HepG2 (cell line): ENCODE measurements around the gene TPM3. TPM values are rescaled to one million over a fixed set of nuclear protein-coding genes. Genes with fewer than 3 reads are reported as not detected.
A peak's percentile ranks its signal among the peaks of the same experiment; 100 is the strongest.
"Not testable (repeated sequence)": the region's sequence is repeated elsewhere in the genome, so short reads cannot be mapped to it uniquely, and the experiment has no call there.

Source experiments
- ATAC-seq: fragments of 200-7000 bp; cut with Tn5 transposase; 3 replicates; pipeline ENCODE4 v1.9.1; 2020; ENCODE audit warnings: mild to moderate bottlenecking, moderate library complexity
- BruUV-seq: library from RNA; stranded (reverse); fragments of 400-500 nt; replicated peaks from 2 replicates; lab custom pipeline; 2021; lab: Mats Ljungman, UMichigan
- CTCF ChIA-PET: fragments of 300-600 bp; formaldehyde crosslinking; extraction: SDS; loops from one replicate; lab custom pipeline; 2021; ENCODE audit warnings: low total read pairs, inconsistent platforms, low intra/inter-chr PET ratio; lab: Yijun Ruan, JAX
- POLR2A ChIA-PET: fragments of 350-600 bp; sonication (Branson Sonifier 250); formaldehyde crosslinking; loops from one replicate; lab custom pipeline; 2020; ENCODE audit warnings: antibody characterized with exemption, inconsistent platforms; lab: Yijun Ruan, JAX
- DNase-seq: peaks from one replicate; pipeline ENCODE4 v3.0.0-alpha.2; 2015; ENCODE audit warnings: low spot score
- FAIRE-seq: peaks from 3 replicates; lab custom pipeline; 2011; peaks lifted over from hg19 to GRCh38; lab: Jason Lieb, UNC
- H2AFZ ChIP-seq: one replicate; pipeline ENCODE4 v1.6.1; 2011; ENCODE audit warnings: low read length, inconsistent platforms
- H3K27ac ChIP-seq: fragments of 300-600 bp; 3 replicates; pipeline ENCODE4 v1.8.0; 2011; ENCODE audit warnings: mixed run types, mild to moderate bottlenecking, mixed read lengths, low read length, inconsistent platforms; ENCODE audit not compliant: insufficient read depth; ENCODE audit errors: extremely low read length
- H3K27me3 ChIP-seq, 2 experiments: fragments of 200-600 bp in 1 of 2; 2 replicates in 1 of 2; 3 replicates in 1 of 2; pipeline versions ENCODE4 v1.6.0 to v1.8.0; 2011; ENCODE audit warnings: low read length in 2 of 2, mild to moderate bottlenecking in 2 of 2, moderate library complexity in 2 of 2, inconsistent platforms in 1 of 2; ENCODE audit not compliant: insufficient read depth in 2 of 2, control insufficient read depth in 1 of 2
- H3K36me3 ChIP-seq, 2 experiments: fragments of 200-600 bp in 1 of 2; replicated peaks in 1 of 2; 2 replicates in 1 of 2; 3 replicates in 1 of 2; pipeline versions ENCODE4 v1.5.1 to v1.8.0; 2011; ENCODE audit warnings: low read length in 2 of 2, inconsistent platforms in 1 of 2; ENCODE audit not compliant: insufficient read depth in 2 of 2, control insufficient read depth in 1 of 2
- H3K4me1 ChIP-seq: 2 replicates; pipeline ENCODE4 v1.5.1; 2012; ENCODE audit warnings: low read length, inconsistent platforms; ENCODE audit not compliant: insufficient read depth
- H3K4me2 ChIP-seq: 2 replicates; pipeline ENCODE4 v1.6.0; 2011; ENCODE audit warnings: low read depth, low read length, inconsistent platforms
- H3K4me3 ChIP-seq, 3 experiments: fragments of 200-600 bp in 1 of 3; sonication (generic), shearing (Covaris generic) in 1 of 3; replicated peaks in 1 of 3; 2 replicates each; pipeline ENCODE4 v1.5.1; 2011 to 2016; ENCODE audit warnings: low read length in 3 of 3, inconsistent platforms in 2 of 3, low read depth in 2 of 3, mild to moderate bottlenecking in 2 of 3, control low read depth in 1 of 3, mixed read lengths in 1 of 3; ENCODE audit not compliant: insufficient read depth in 1 of 3
- H3K79me2 ChIP-seq: one replicate; pipeline ENCODE4 v1.6.1; 2011; ENCODE audit warnings: low read length, inconsistent platforms; ENCODE audit not compliant: insufficient read depth
- H3K9ac ChIP-seq: 2 replicates; pipeline ENCODE4 v1.6.0; 2011; ENCODE audit warnings: mild to moderate bottlenecking, low read depth, low read length, inconsistent platforms; ENCODE audit not compliant: insufficient read depth
- H3K9me3 ChIP-seq: 2 replicates; pipeline ENCODE4 v1.5.1; 2012; ENCODE audit warnings: mild to moderate bottlenecking, low read length
- H4K20me1 ChIP-seq: 2 replicates; pipeline ENCODE4 v1.6.0; 2011; ENCODE audit warnings: inconsistent platforms, mild to moderate bottlenecking, low read length, moderate library complexity; ENCODE audit not compliant: insufficient read depth
- BHLHE40 ChIP-seq: IDR thresholded peaks from 2 replicates; pipeline ENCODE4 v1.6.1; 2011; ENCODE audit warnings: low read length, improper control_type of control experiment
- FIP1L1 ChIP-seq: fragments of 200-400 bp; formaldehyde crosslinking; IDR thresholded peaks from 2 replicates; pipeline ENCODE4 v1.6.1; 2018; ENCODE audit warnings: low read depth, mild to moderate bottlenecking, low read length, moderate library complexity, borderline replicate concordance; ENCODE audit not compliant: insufficient read depth
- MBD4 ChIP-seq: IDR thresholded peaks from 2 replicates; pipeline ENCODE4 v1.6.1; 2012; ENCODE audit warnings: low read length, inconsistent platforms, borderline replicate concordance
- MYNN ChIP-seq: sonication (generic); formaldehyde crosslinking; IDR thresholded peaks from 2 replicates; pipeline ENCODE4 v1.4.0; 2020; ENCODE audit warnings: mild to moderate bottlenecking, low read depth, missing genetic modification reagents
- MZF1 ChIP-seq: sonication (generic); formaldehyde crosslinking; IDR thresholded peaks from 2 replicates; pipeline ENCODE4 v1.8.1; 2023; ENCODE audit warnings: mild to moderate bottlenecking, missing genetic modification reagents, borderline replicate concordance
- NFE2 ChIP-seq: sonication (generic); formaldehyde crosslinking; IDR thresholded peaks from 2 replicates; pipeline ENCODE4 v1.4.0; 2020; ENCODE audit warnings: missing genetic modification reagents
- PAWR ChIP-seq: sonication (generic); formaldehyde crosslinking; IDR thresholded peaks from 2 replicates; pipeline ENCODE4 v1.4.0; 2020; ENCODE audit warnings: missing genetic modification reagents, mild to moderate bottlenecking, borderline replicate concordance
- RARA ChIP-seq: IDR thresholded peaks from 2 replicates; pipeline ENCODE4 v1.6.1; 2016; ENCODE audit warnings: missing genetic modification reagents, missing compliant biosample characterization
- XRCC5 ChIP-seq: fragments of 200-400 bp; formaldehyde crosslinking; optimal IDR thresholded peaks from 2 replicates; pipeline ENCODE3; 2017; ENCODE audit warnings: mild to moderate bottlenecking, low read length
- ZFP1 ChIP-seq: IDR thresholded peaks from 2 replicates; pipeline ENCODE4 v1.6.1; 2016
- ZNF260 ChIP-seq: sonication (generic); formaldehyde crosslinking; IDR thresholded peaks from 2 replicates; pipeline ENCODE4 v1.4.0; 2020; ENCODE audit warnings: missing genetic modification reagents, low read depth, mild to moderate bottlenecking, borderline replicate concordance
- ZNF264 ChIP-seq: sonication (generic); formaldehyde crosslinking; IDR thresholded peaks from 2 replicates; pipeline ENCODE4 v1.4.0; 2020; ENCODE audit warnings: missing genetic modification reagents
- ZSCAN30 ChIP-seq: sonication (generic); formaldehyde crosslinking; IDR thresholded peaks from 2 replicates; pipeline ENCODE4 v1.5.0; 2020; ENCODE audit warnings: mild to moderate bottlenecking, missing genetic modification reagents
- WGBS: methylation state at CpG from one replicate; pipeline ENCODE4 v1.1.6; 2017; ENCODE audit warnings: low lambda C conversion rate; 5-methylcytosine and 5-hydroxymethylcytosine counted together
- in situ Hi-C: cut with HindIII; loops from 2 replicates; pipeline ENCODE4 v1.10.0; 2017; ENCODE audit warnings: low pct_unique_long_range_greater_than_20kb; ENCODE audit not compliant: extremely low pct_ligation_motif_present
- intact Hi-C: fragments of 100-400 bp; cut with micrococcal nuclease; formaldehyde crosslinking; loops from one replicate; pipeline ENCODE4 v1.10.0; 2022; ENCODE audit not compliant: unreplicated experiment
- polyA plus RNA-seq, 8 experiments: library from polyadenylated mRNA; depleted of rRNA in 3 of 8; stranded (reverse) in 7 of 8; unstranded in 1 of 8; fragments of >200 nt; fragmentation: Illumina TruSeq in 4 of 8; extraction: Trizol in 4 of 8; gene quantifications; 2 replicates each; pipeline versions ENCODE4 v1.2.1 to v1.2.3, GENCODE V29; 2011 to 2016; ENCODE audit warnings: low read depth in 4 of 8, missing spikeins in 1 of 8, mixed read lengths in 1 of 8; ENCODE audit not compliant: insufficient read depth in 1 of 8
- total RNA-seq, 5 experiments: library from RNA; depleted of rRNA; stranded (reverse); fragments of >200 nt; fragmentation: Illumina TruSeq; extraction: Trizol; gene quantifications; 2 replicates each; pipeline ENCODE4 v1.2.3, GENCODE V29; 2016; ENCODE audit warnings: low read depth in 1 of 5
- TF ChIP-seq, protein P1 (sequence below): IDR thresholded peaks from 2 replicates; pipeline ENCODE4 v1.6.1; 2016; ENCODE audit warnings: mild to moderate bottlenecking

The TPM3 gene
- total and polyA plus RNA-seq, 2 of the 13 experiments (the other 11 are each of a cell fraction or from before 2014, with no cell fraction given) = 160 to 307 TPM

DNA sequence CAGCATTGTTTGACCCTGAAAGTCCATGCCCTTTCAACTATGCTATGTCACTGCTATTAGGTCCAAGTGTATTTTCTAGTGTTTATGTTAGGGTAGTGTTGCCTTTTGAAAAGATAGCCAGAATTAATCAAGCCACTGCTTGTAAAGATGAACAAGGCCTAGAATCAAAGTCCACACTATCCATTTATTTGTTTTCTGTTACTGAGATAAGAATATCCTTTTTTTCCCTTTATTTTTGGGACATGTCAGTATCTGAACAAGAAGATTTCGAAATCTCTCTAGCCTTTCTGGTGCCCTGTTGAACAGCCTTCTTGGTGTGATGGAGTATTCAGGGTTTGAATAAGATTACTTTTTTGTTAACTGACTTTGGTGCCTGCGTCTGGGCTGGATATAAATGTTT is 45.5 kb upstream of the TPM3 start (continued):
- TF ChIP-seq NFE2 (CRISPR knock-in tag) = no peak; the same call in 1 of the 2 replicates
- TF ChIP-seq BHLHE40 = no peak
- peak; percentile 59; the same call in 1 of the 2 replicates for TF ChIP-seq MBD4
- TF ChIP-seq, all 625 proteins: peak for 89

DNA sequence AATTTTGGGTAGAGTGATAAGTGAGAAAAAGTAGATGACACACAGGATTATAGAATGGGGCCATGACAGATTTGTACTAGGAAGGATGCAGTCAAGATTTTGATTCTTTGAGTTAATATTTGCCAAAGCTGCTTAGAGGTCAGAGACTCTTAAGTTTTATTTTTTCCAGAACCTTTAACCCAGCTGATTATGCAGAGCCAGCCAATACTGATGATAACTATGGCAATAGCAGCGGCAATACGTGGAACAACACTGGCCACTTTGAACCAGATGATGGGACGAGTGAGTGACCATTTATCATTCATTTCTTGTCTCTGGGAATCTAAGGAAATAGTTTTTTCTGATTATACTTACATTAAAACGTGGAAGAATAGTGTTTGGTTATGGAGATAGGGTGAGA is 45.0 kb upstream of the TPM3 start:
- CTCF ChIA-PET = no interaction called here
- POLR2A ChIA-PET = interaction anchor here (0.8 to 5.1 kb wide), 2 partner anchors 13 to 17 kb away, joined by 3 to 29 read pairs; partner anchors contain the start of gene UBAP2L
- H3K4me1 ChIP-seq = peaks cover 57% of the 10 kb centered on the region
- peak overlapping the region; percentile 38; the same call in 1 of the 2 replicates for H3K9ac ChIP-seq
- FAIRE-seq = no peak
- peaks cover 21 to 64% of the 10 kb centered on the region in 2 experiments for H3K36me3 ChIP-seq
- no peaks in the 10 kb centered on the region for H3K9me3 ChIP-seq
- H3K79me2 ChIP-seq = peaks cover 35% of the 10 kb centered on the region
- 60% methylated on average over 4 of the region's 4 CpGs for WGBS
- peak overlapping the region in 1 of 3 experiments; percentile 49; a peak in 1 of 6 replicates for H3K4me3 ChIP-seq
- peak overlapping the region; percentile 80 for H3K27ac ChIP-seq
- H2AFZ ChIP-seq = no peak overlapping the region
- H3K27me3 ChIP-seq = no peaks in the 10 kb centered on the region
- BruUV-seq = no TSS peak
- no peak for ATAC-seq
- in situ Hi-C loops = no loop called here
- TF ChIP-seq MYNN (CRISPR knock-in tag) (no peak), ZSCAN30 (no peak), ZNF260 (CRISPR knock-in tag) (no peak), FIP1L1 (no peak), XRCC5 (no peak), PAWR (CRISPR knock-in tag) (no peak), MZF1 (no peak), RARA (CRISPR knock-in tag) (no peak), ZNF264 (CRISPR knock-in tag) (0 out of 2 replicates have a peak, but pooled peaks have one; percentile 12), ZFP1 (0 out of 2 replicates have a peak, but pooled peaks have one; percentile 1)
- TF ChIP-seq, protein P1, sequence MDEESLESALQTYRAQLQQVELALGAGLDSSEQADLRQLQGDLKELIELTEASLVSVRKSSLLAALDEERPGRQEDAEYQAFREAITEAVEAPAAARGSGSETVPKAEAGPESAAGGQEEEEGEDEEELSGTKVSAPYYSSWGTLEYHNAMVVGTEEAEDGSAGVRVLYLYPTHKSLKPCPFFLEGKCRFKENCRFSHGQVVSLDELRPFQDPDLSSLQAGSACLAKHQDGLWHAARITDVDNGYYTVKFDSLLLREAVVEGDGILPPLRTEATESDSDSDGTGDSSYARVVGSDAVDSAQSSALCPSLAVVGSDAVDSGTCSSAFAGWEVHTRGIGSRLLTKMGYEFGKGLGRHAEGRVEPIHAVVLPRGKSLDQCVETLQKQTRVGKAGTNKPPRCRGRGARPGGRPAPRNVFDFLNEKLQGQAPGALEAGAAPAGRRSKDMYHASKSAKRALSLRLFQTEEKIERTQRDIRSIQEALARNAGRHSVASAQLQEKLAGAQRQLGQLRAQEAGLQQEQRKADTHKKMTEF (CRISPR knock-in tag) = no peak
- 0 out of 2 replicates have a peak, but pooled peaks cover 4% of the 10 kb centered on the region for H4K20me1 ChIP-seq
- peak overlapping the region; percentile 64 for H3K4me2 ChIP-seq
- DNase-seq = no peak
- intact Hi-C loops = loop anchor here (2.0 kb wide), 1 partner anchor 16 kb away; the partner anchor contains the start of gene UBAP2L

DNA sequence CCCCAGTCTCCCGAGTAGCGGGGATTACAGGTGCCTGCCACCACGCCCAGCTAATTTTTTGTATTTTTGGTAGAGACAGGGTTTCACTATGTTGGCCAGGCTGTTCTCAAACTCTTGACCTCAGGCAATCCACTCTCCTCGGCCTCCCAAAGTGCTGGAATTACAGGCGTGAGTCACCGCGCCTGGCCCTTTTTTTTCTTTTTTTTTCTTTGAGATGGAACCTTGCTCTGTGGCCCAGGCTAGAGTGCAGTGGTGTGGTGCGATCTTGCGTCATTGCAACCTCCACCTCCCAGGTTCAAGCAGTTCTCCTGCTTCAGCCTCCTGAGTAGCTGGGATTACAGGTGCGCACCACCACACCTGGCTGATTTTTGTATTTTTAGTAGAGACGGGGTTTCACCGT is 41.2 kb upstream of the TPM3 start:
- CTCF ChIA-PET, H3K9ac ChIP-seq, in situ Hi-C loops, H4K20me1 ChIP-seq, POLR2A ChIA-PET, H3K27ac ChIP-seq, ATAC-seq, intact Hi-C loops, H3K9me3 ChIP-seq, H2AFZ ChIP-seq, H3K4me2 ChIP-seq, H3K27me3 ChIP-seq, BruUV-seq, DNase-seq, H3K4me3 ChIP-seq, FAIRE-seq: not testable (repeated sequence)
- H3K36me3 ChIP-seq = peaks cover 19 to 66% of the 10 kb centered on the region in 2 experiments
- H3K4me1 ChIP-seq = peaks cover 31% of the 10 kb centered on the region
- H3K79me2 ChIP-seq = peaks cover 19% of the 10 kb centered on the region
- over 99% methylated on average over 12 of the region's 12 CpGs for WGBS
